NCI-H146 treated with DMSO at 0.1 percent for 48 hours (cell line): Measurements from ENCODE around the gene STIM2.
"Not testable (repeated sequence)": the region's sequence is repeated elsewhere in the genome, so short reads cannot be mapped to it uniquely, and the experiment has no call there.

ENCODE experiments used
- DNase-seq: peaks from one replicate; lab custom pipeline; 2025; ENCODE audit not compliant: unreplicated experiment; lab: John Stamatoyannopoulos, UW

STIM2 gene

DNA sequence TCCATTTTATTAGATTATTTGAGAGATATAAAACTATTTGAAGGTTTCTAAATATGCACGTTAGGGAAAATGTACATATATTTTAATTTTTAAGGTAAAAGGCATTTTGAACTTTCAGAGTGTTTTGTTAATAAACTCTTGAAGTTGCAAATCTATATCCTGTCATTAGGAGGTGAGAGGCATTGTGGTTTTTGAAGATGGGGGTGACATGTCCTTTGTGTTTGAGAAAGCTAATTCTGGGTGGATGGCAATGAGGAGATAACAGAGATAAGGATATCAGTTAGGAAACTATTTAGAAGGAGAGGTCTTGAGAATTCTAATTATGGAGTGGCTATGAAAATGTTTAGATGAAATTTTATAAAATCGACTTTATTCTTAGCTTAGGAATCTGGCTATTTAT lies 6.1 kb downstream of the STIM2 start:
- DNase-seq: no peak

DNA sequence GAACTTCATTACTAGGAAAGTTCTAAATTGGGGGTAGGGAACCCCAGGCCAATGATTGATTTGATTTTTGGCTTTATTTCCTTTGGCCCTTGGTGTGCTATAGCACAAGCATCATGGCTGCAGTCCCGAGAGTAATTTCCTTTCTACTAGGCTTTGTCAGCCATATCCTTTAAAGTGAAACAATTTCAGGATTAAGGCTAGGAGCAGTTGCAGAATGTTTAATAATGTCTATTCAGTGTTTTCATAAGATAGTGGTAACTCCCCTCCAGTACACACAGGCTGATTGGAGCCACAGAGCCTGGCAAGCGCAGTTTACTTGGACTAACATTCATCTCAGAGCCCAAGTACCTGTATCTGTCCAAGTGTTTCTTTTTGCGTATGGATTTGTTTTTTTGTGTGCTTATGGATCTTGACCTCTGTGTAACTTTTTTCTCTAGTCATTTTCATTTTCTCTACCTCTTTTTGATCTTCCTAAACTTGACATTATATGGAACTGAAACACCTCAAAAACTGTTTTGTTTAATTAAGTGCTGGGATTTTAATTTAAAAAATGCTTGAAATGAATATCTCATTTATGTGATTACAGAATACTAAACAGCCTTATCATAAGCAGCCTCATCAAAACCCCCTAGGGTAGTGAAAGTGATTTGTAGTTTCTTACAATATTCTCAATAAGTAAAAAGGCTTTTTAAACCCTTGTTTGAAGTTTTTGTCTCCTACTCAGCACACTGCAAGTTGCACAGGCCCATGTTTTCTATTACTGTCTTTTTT lies 7.5 kb downstream of the STIM2 start:
- no peak for DNase-seq

DNA sequence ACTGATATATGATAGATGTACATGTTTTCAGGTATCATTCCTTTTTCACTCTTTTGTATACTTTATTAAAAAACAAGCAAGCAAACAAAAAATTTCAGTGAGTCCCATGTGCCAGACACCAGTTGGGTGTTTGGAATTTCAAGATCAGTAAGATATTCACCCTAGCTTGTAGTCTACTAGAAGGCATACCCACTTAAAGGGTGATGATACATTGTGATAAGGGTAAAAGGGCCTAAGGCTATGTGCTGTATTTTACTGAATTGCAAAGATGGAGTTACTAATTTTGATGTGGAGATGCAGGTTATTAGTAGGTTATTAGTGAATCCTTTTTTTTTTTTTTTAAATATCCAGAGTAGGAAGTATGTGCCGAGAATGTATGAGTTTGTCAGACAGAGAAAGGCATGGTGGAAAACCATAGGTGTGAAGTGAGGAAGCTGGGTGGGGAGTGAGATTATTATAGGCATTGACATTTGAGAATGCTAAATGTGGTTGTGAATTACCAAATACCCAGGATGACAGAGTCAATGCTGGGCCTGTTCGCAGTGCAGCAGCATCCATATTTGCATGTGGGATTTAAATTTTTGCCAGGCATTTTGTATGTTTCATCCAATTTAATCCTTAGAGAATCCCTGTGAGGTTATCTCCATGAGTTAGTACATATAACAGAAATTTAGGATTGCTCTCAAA lies 10.1 kb downstream of the STIM2 start:
- DNase-seq: no peak

DNA sequence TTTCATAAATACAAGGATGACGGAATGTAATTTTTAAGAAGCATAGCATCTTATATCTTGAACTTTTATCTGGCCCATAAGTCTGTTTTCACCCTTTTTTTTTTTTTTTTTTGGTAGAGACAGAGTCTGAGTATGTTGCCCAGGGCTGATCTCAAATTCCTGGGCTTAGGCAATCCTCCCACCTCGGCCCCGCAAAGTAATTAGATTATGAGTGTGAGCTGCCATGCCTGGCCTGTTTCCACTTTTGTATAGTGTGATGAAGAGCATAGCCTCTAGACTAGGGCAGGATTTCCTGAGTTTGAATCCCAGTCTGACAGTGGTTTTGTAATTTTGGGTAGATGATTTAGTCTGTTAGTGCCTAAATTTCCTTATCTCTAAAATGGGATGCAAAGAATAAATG lies 11.0 kb downstream of the STIM2 start:
- DNase-seq: no peak

DNA sequence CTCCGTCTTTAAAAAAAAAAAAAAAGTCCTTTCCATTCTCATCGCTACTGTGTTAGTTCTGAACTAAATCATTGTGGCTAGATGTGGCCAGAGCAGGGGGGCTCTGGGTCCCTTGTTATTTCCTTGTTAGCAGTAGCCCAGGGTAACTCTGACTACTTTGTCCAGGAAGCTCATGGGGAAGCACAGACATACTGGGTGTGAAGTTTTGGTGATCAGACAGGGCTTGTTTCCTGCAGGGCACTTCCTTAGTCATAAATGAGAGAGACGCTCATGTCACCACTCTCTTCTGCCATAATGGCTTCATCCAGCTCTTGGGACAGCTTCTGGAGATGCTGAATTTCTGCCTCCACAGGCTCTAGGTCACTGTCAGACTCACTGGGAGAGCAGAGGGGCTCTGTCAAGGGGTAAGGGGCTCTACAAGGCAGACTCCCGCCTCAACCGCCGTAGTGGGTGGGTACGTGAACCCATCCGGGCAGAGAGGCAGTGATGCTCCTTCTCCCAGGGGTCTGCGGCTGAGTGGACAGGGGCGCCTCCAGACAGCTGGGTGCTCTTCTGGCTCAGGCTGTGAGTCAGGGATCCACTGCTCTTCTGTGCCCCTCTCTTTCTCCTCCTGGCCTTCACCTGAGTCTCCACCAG lies 12.9 kb downstream of the STIM2 start:
- no peak for DNase-seq

DNA sequence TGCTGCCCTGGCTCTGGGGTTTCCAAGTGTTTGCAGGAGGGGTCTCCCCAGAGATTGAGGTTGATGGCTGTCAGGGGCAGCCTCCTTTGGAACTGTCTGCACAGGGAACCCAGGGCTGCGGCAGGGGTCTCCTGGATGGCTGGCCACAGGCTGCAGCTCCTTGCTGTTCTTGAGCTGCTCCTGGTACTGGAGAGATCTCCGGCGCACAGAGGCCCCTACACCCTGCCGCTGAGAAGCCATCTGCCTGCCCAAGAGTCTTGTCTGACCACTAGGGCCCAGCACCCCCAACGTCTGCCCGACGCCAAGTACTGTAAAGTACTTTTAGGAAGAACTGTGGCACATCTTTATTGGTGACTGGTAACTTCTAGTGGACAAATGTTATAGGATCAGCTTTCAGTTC lies 13.5 kb downstream of the STIM2 start:
- no peak for DNase-seq

DNA sequence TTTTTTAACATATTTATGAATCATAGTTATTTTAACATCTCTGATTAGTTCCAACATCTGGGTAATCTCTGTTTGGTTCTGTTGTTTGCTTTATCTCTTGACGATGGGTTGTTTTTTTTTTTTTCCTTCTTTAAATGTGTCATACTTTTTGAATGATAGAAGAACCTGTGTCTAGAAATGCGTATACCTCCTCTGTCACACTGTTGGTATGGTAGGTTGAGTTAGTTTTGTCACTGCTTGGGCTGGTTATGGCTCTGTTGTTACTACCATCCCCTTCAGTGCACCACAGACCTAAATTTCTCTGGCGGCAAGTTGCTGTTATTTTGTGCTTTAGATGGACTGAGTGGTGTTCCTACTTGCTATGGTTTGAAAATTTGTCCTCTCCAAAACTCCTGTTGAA lies 16.8 kb downstream of the STIM2 start:
- DNase-seq: no peak

DNA sequence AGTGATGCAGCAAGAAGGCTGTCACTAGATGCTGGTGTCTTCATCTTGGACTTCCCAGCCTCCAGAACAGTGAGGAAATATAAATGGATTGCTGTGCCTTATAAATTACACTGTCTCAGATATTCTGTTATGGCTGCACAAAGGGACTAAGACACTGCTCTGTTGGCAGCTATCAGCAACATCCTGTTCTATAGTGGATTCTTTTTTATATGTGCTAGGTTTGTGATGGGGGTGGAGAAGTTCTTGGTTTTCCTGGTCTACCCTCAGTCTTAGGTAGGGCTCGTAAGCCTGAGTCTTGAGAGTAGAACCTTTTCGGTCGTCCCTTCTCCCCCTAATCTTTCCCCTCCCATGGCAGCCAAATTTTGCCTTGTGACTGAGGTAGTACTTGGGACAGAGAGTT lies 17.3 kb downstream of the STIM2 start:
- no peak for DNase-seq

DNA sequence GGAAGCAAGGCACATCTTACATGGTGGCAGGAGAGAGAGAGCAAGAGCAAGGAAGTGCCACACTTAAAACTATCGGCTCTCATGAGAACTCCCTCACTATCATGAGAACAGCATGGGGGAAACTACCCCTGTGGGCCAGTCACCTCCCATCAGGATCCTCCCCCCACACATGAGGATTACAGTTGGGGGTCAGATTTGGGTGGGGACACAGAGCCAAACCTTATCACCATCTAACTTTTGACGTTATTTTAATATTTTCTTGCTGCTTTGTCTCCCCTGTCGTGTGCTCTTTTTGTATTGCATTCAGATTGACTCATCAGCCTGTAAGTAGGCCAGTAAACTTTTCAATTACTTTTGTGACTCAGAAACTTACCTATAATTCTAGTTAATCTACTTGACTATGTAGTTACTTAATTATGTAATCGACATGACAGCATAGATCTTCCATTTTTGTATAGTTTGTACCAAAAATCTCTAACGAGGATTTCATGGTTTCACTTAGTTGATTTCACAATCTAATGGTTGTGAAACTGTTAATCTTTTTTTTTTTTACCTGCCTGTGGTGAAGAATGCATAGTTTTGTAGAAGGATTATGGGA lies 18.3 kb downstream of the STIM2 start:
- no peak for DNase-seq

DNA sequence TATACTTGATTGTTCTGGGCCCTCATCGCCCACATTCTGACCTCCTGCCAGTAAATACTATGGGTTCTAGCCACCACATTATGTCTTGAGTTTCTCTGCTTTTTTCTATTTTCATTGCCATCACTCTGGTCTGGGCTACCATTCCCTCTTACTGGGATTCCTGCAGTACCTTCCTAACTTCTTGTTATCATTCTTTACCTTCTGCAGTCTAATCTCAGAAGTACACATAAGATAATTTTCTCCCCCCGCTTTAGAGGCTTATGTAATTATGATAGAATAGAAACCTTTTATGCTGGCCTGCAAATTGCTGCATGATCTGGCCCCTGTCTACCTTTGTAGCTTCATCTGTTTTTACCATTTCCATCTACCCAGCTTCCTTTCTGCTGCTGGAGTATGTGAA lies 19.2 kb downstream of the STIM2 start:
- DNase-seq: no peak

DNA sequence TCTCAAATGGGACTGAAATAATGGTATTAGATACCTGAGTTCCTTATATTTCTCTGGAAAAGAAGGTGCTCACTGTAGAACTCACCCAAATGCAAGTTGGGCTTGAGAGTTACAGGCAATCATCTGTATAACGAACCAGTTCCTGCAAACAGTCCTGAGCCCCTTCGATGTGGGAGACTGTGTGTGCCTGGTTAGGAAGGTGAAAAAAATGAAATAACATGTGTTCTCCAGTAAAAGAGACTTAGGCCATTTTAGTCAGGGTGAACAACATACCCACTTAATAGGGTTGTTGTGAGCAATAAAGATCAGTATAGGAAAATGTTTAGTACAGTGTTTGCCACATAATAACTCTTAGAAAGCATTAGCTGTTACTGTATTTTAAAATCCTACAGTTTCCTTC lies 23.4 kb downstream of the STIM2 start:
- DNase-seq: no peak

DNA sequence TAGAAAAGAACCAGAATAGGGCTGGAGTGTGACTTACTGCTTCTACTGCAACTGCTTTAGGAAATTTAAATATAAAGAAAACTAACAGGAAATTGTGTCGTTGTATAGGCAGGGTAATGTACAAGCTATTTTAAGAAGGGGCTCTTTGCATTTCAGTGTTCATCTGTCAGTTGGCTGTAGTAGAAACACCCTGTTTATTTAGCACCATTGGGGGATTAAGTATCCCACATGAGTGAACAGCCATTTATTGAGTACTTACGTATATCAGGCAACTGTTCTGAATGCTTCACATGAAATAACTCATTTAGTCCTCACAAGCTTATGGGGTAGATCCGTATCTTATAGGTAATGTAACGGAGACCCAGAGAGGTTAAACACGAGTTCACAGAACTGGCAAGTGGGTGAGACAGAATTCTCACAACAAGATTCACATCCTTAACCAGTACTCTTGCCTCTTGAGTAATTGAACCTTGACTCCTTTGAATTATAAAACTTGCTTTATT lies 23.9 kb downstream of the STIM2 start:
- no peak for DNase-seq

DNA sequence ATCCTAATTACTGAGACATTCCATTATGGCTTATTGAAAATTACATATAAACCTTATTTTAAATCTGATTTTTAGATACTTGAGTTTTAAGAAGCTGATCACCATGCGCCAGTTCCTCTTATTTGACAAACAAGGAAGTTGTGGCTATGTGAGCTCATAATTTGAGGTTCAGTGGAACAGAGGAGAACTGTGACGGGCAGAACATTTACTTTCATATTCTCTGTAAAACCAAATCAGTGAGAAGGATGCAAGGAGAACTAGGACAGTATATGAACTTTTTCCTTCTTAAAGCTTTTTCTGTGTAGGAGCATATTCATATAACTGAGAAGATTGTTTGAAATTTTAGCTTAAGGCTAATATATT lies 25.3 kb downstream of the STIM2 start:
- no peak for DNase-seq

DNA sequence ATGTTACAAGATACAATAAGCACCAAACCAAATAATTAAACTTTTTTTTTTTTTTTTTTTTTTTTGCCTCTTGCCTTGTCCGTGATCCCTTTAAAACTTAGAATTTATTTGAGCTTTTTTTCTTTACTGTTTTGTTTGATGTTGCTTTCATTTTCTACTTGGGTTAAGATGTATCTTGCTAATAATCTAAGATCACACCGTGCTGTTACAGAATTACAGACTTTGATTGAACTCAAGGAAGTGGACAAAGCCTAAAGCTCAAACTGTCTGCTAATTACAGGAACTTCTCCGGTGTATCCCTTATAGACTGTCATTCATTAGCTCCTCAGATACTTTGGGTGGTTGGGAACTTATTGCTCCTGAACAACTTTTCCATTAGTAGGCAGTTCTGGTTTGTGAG lies 26.5 kb downstream of the STIM2 start:
- DNase-seq: no peak

DNA sequence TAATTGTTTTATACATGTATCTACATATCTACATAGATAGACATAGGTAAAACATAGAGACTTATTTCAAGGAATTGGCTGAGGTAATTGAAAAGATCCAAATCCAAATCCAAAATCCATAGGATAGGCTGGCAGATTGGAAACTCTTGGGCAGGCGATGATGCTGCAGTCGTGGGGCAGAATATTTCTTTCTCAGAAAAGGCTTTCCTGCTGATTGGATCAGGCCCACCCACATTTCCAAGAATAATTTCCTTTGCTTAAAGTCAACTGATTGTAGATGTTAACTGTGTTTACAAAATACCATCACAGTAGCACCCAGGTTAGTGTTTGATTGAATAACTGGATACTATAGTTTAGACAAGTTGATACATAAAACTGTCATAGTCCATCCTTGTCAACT lies 27.2 kb downstream of the STIM2 start:
- DNase-seq: no peak

DNA sequence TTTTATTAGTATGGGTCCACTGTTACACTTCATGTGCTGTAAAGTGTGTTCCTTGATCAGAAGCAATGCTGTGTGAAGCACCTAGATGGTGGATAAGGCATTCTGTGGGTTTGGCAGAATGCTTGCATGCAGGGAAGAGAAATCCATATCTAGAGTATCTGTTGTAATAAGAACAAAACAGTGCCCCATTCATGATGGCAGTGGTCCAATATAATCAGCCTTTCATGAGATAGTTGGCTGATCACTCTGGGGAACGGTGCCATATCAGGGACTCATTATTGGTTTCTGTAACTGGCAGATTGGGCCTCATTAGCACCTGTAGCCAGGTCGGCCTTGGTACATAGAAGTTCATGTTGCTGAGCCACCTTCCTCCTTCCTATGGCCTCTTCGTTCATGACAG lies 28.7 kb downstream of the STIM2 start:
- no peak for DNase-seq

DNA sequence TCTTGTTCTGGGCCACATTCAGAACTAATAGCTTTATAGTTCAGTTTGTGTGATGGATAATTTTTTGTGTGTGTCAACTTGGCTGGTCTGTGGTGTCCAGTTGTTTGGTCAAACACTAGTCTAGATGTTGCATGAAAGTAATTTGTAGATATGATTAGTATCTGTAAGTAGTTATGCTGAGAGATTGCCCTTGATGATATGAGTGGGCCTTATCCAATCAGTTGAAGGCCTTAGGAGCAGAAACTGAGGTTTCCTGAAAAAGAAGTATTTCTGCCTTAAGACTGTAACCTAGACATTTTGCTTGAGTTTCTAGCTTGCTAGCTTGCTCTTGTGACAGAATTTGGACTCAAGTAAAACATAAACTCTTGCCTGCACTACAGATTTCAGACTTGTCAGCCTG lies 30.4 kb downstream of the STIM2 start:
- no peak for DNase-seq

DNA sequence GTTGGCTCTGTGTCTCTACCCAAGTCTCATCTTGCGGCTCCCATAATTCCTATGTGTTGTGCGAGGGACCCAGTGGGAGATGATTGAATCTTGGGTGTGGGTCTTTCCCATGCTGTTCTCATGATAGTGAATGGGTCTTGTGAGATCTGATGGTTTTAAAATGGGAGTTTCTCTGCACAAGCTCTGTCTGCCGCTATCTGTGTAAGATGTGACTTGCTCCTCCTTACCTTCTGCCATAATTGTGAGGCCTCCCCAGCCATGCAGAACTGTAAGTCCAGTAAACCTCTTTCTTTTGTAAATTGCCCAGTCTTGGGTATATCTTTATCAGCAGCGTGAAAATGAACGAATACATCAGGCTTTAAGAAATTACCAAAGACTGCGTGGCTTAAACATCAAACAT lies 31.2 kb downstream of the STIM2 start:
- DNase-seq: no peak

DNA sequence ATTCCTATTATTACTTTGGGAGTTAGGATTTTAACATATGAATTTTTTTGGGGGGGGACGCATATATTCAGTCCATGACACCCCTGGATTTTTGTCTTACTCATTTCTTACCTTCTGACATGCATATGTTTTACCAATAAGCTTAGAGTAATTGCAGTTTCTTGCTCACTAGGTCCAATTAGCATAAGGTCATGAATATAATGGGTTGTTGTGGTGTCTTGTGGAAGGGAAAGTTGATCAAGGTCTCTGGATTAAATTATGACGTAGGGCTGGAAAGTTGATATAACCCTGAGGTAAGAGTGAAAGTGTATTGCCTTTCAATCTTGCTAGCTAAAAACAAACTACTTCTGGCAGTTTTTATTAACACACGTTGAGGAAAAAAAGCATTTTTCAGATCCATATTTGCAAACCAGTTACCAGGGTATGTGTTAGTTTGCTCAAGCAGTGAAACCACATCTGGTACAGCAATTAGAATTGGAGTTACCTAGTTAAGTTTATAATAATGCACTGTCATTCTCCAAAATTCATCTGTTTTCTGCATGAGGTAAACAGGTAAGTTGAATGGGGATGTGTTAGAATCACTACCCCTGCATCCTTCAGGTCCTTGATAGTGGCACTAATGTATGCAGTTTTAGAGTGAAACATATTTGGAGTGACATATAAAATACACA lies 32.0 kb downstream of the STIM2 start:
- no peak for DNase-seq

DNA sequence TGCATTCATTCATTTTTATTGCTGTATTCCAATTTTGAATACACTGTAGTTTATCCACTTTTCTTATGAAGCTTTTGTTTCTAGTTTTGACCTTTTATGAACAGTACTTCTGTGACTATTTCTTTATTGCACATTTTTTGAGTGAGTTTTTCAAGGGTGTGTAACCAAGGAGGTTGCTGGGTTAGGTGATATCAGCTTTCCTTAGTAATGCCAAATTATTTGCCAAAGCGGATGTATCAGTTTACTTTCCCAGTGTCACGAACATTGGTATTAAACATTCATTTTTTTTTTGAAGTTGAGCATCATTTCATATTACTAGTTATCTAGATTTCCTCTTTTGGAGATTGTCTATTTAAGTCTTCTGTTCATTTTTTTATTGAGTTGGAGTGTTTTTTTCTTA lies 32.9 kb downstream of the STIM2 start:
- no peak for DNase-seq

DNA sequence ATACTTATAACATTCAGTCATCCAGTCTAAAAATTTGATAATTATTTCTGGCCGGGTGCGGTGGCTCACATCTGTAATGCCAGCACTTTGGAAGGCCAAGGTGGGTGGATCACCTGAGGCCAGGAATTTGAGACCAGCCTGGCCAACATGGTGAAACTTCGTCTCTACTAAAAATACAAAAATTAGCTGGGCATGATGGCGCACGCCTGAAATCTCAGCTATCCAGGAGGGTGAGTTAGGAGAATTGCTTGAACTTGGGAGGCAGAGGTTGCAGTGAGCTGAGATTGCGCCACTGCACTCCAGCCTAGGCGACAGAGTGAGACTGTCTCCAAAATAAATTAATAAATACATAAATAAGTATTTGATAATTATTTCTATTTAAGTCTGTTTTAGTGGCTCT lies 34.2 kb downstream of the STIM2 start:
- DNase-seq: not testable (repeated sequence)
